Breast epithelium (tissue), 4 donors: ENCODE measurements around the gene HECTD1. TPM values are rescaled to one million over a fixed set of nuclear protein-coding genes. Genes with fewer than 3 reads are reported as not detected.

Source experiments
- DNase-seq, 2 donors: peaks; one replicate each; pipeline ENCODE4 v3.0.0-alpha.2; 2019; ENCODE audit warnings: low spot score in 2 of 2
- H3K27ac ChIP-seq, 2 donors: fragments of 200-600 bp; sonication (generic) in 1 of 2; one replicate each; pipeline ENCODE4 v1.5.1; 2016 to 2019; ENCODE audit warnings: mild to moderate bottlenecking in 1 of 2
- H3K27me3 ChIP-seq, 2 donors: fragments of 200-600 bp; sonication (generic) in 1 of 2; one replicate each; pipeline versions ENCODE4 v1.5.1 to v1.6.0; 2017 to 2019; ENCODE audit warnings: control low read depth in 1 of 2, mild to moderate bottlenecking in 1 of 2
- H3K36me3 ChIP-seq: fragments of 200-600 bp; one replicate; pipeline ENCODE4 v1.5.1; 2019
- H3K4me1 ChIP-seq, 2 donors: fragments of 200-600 bp; sonication (generic); one replicate each; pipeline ENCODE4 v1.5.1; 2016 to 2019; ENCODE audit warnings: control low read depth in 1 of 2
- H3K4me3 ChIP-seq, 3 donors: fragments of 200-600 bp; sonication (generic); 1 replicate in 2 of 3; 2 replicates in 1 of 3; pipeline ENCODE4 v1.5.1; 2016 to 2019; ENCODE audit warnings: mild to moderate bottlenecking in 3 of 3, moderate library complexity in 2 of 3
- H3K9me3 ChIP-seq, 2 donors: fragments of 200-600 bp; sonication (generic) in 1 of 2; one replicate each; pipeline ENCODE4 v1.5.1; 2016 to 2019; ENCODE audit warnings: control low read depth in 1 of 2
- POLR2A ChIP-seq: fragments of 450-650 bp; IDR thresholded peaks from one replicate; pipeline ENCODE4 v1.6.1; 2016; ENCODE audit warnings: antibody characterized with exemption, mild to moderate bottlenecking, moderate library complexity
- POLR2AphosphoS5 ChIP-seq, 3 donors: sonication (generic); formaldehyde crosslinking; IDR thresholded peaks; one replicate each; pipeline ENCODE4 v1.6.1; 2017; ENCODE audit warnings: antibody characterized with exemption in 3 of 3
- intact Hi-C: fragments of 100-400 bp; cut with DNase I; formaldehyde crosslinking; loops from one replicate; pipeline ENCODE4 v1.15.1; 2023; ENCODE audit warnings: low total_unique reads
- total RNA-seq, 3 donors: library from RNA; depleted of rRNA; stranded (reverse); fragments of >200 nt; gene quantifications; one replicate each; pipeline ENCODE4 v1.1.0, GENCODE V29; 2016
- TF ChIP-seq, protein P1 (sequence below), 3 donors: fragments of 450-650 bp; IDR thresholded peaks; one replicate each; pipeline ENCODE4 v1.5.1; 2016 to 2017; ENCODE audit warnings: antibody characterized with exemption in 3 of 3, mild to moderate bottlenecking in 3 of 3, moderate library complexity in 3 of 3

Gene HECTD1
- total RNA-seq, 3 donors from 2014 or later = 242 to 276 (median 252) TPM

DNA sequence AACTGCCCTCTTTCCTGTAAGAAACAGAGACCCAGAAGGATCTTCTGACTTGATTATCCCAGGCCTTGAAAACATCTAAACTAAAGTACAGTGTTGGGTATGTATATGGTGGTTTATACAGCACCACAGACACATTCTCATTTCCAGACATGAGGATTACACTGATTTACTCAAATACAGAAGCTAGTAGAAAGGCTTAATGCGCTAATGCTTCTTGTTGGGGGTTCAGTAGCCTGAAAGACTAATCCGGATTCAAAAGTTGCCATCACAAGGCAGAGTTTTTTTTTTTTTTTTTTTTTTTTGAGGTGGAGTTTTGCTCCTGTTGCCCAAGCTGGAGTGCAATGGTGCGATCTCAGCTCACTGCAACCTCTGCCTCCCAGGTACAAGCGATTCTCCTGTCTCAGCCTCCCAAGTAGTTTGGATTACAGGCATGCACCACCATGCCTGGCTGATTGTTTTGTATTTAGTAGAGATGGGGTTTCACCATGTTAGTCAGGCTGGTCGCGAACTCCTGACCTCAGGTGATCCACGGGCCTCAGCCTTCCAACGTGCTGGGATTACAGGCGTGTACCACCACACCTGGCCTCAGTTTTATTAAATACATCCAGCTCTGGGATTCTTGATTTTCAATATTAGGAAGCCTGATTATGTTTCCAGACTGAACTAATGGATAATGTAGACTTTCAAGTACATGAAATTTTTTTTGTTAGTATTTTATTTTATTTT lies 46.3 kb upstream of the HECTD1 start:
- intact Hi-C loops = no loop called here
- no peaks in the 10 kb centered on the region for H3K4me1 ChIP-seq
- H3K4me3 ChIP-seq = no peak overlapping the region
- no peaks in the 10 kb centered on the region for H3K27me3 ChIP-seq
- DNase-seq = no peak
- no peak overlapping the region for H3K27ac ChIP-seq
- no peaks in the 10 kb centered on the region for H3K9me3 ChIP-seq
- H3K36me3 ChIP-seq = no peaks in the 10 kb centered on the region
- no peak for TF ChIP-seq POLR2AphosphoS5 (IDR thresholded peaks at IDR 0.05)
- no peak for TF ChIP-seq POLR2A
- TF ChIP-seq, protein P1, sequence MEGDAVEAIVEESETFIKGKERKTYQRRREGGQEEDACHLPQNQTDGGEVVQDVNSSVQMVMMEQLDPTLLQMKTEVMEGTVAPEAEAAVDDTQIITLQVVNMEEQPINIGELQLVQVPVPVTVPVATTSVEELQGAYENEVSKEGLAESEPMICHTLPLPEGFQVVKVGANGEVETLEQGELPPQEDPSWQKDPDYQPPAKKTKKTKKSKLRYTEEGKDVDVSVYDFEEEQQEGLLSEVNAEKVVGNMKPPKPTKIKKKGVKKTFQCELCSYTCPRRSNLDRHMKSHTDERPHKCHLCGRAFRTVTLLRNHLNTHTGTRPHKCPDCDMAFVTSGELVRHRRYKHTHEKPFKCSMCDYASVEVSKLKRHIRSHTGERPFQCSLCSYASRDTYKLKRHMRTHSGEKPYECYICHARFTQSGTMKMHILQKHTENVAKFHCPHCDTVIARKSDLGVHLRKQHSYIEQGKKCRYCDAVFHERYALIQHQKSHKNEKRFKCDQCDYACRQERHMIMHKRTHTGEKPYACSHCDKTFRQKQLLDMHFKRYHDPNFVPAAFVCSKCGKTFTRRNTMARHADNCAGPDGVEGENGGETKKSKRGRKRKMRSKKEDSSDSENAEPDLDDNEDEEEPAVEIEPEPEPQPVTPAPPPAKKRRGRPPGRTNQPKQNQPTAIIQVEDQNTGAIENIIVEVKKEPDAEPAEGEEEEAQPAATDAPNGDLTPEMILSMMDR (IDR thresholded peaks at IDR 0.05) = no peak

DNA sequence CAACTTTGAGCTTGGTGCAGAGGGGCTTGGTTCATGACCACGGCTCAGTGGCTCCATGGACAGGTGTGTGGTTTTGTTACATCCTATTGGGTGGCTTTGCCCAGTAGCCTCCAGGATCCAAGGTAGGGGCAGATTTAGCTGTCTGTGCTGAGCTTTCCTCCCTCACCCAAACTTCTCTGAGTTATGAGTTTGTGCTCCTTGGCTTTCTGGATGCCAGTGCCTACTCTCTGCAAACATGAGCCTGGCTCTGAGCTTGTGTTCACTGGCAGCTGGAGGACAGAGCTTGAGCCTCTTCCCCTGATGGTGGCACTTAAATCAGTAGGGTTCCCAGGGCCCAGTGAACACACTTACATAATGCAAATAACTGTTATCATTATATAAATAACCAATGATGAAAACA lies 45.3 kb upstream of the HECTD1 start:
- intact Hi-C loops = no loop called here
- Histone ChIP-seq H3K9me3 (no peaks in the 10 kb centered on the region), H3K36me3 (no peaks in the 10 kb centered on the region), H3K4me3 (no peak overlapping the region), H3K27ac (no peak overlapping the region), H3K27me3 (no peaks in the 10 kb centered on the region), H3K4me1 (no peaks in the 10 kb centered on the region)
- TF ChIP-seq, protein P1 (IDR thresholded peaks at IDR 0.05) = no peak
- TF ChIP-seq POLR2AphosphoS5 (IDR thresholded peaks at IDR 0.05) = no peak
- no peak for TF ChIP-seq POLR2A
- DNase-seq = no peak

DNA sequence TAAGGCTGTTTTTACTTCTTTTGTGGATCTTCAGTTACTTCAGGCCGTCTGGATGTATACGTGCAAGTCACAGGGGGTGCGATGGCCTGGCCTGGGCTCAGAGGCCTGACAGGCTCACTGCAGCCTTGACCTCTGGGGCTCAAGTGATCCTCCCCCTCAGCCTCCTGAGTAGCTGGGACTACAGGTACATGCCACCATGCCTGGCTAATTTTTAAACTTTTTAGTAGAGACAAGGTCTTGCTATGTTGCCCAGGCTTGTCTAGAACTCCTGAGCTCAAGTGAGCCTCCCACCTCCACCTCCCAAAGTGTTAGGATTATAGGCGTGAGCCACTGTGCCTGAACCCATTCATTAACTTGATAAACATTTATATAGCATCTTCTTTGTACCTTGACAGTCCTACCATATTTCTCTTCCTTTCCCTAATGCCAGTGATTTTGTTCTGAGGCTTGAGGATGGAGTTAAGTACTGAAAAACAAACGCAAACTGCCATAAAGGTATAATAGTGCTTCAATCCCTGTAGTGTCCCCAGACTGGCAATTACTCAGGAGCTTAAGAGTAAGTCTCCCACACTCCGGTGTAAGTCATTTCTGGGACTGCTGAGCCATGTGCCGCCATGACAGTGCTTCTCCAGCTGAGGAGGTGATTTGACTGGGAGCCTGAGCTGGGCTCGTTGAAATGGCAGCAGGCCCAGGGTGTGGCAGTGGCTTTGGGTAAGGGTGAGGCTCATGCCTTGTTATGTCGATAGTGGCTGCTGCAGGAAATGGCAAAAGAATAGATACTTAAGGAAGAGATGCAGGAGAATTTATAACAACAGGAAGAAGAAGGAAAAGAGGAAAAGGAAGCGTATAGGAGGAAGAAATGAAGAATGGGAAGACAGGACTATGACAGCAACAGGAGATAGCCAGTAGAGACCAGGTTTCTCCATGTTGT lies 43.7 kb upstream of the HECTD1 start:
- no peaks in the 10 kb centered on the region for H3K27me3 ChIP-seq
- H3K4me1 ChIP-seq = no peaks in the 10 kb centered on the region
- H3K9me3 ChIP-seq = no peaks in the 10 kb centered on the region
- intact Hi-C loops = no loop called here
- no peak overlapping the region for H3K4me3 ChIP-seq
- TF ChIP-seq, protein P1 (IDR thresholded peaks at IDR 0.05) = no peak
- TF ChIP-seq POLR2A (no peak), POLR2AphosphoS5 (IDR thresholded peaks at IDR 0.05) (no peak)
- DNase-seq = no peak
- no peak overlapping the region for H3K27ac ChIP-seq
- no peaks in the 10 kb centered on the region for H3K36me3 ChIP-seq

DNA sequence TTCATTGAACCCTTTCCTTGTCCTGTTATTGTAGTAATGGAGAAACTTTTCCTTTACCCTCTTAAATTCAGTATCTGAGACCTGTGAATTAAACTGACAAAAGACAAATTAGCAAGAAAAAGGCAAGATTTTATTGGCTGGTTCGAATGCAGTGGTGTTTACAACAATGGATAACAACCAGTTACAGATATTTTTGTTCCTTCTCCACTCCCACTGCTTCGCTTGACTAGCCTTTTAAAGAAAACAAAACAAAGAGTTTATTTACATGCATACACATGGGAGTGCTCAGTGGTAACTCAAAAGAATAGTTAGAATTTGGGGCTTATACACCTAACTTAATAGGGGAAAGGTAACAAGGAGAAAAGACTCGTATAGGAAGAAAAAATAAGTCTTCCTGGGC lies 37.0 kb upstream of the HECTD1 start:
- H3K27ac ChIP-seq = no peak overlapping the region

More for the DNA sequence above, 37.0 kb upstream of the HECTD1 start:
- TF ChIP-seq, protein P1 (IDR thresholded peaks at IDR 0.05) = no peak
- TF ChIP-seq POLR2A (no peak), POLR2AphosphoS5 (IDR thresholded peaks at IDR 0.05) (no peak)
- H3K4me1 ChIP-seq = no peaks in the 10 kb centered on the region
- intact Hi-C loops = no loop called here
- H3K9me3 ChIP-seq = no peaks in the 10 kb centered on the region
- H3K4me3 ChIP-seq = no peak overlapping the region
- no peak for DNase-seq
- H3K27me3 ChIP-seq = no peaks in the 10 kb centered on the region
- no peaks in the 10 kb centered on the region for H3K36me3 ChIP-seq
